HEK293 (cell line): ENCODE measurements around the gene DDX47.

Experiments
- CTCF ChIA-PET: fragments of 350-600 bp; formaldehyde crosslinking; extraction: SDS; loops from one replicate; lab custom pipeline; 2021; ENCODE audit warnings: antibody characterized with exemption; lab: Yijun Ruan, JAX
- POLR2A ChIA-PET: fragments of 300-600 bp; formaldehyde crosslinking; extraction: SDS; loops from one replicate; lab custom pipeline; 2020; ENCODE audit warnings: antibody characterized with exemption, inconsistent platforms; lab: Yijun Ruan, JAX
- H3K27ac ChIP-seq: fragments of 200-500 bp; sonication (Bioruptor generic); 2 replicates; pipeline ENCODE4 v1.5.1; 2014; ENCODE audit warnings: low read depth, low read length, control low read depth, inconsistent platforms; ENCODE audit errors: extremely low read depth
- H3K36me3 ChIP-seq, 2 experiments: fragments of 200-500 bp in 1 of 2; sonication (Bioruptor generic) in 1 of 2; 1 replicate in 1 of 2; 2 replicates in 1 of 2; pipeline ENCODE4 v1.5.1; 2014 to 2017; ENCODE audit warnings: inconsistent platforms in 2 of 2, low read length in 2 of 2; ENCODE audit not compliant: control insufficient read depth in 2 of 2, insufficient read depth in 1 of 2
- H3K4me1 ChIP-seq: fragments of 200-500 bp; sonication (Bioruptor generic); 2 replicates; pipeline ENCODE4 v1.5.1; 2014; ENCODE audit warnings: mild to moderate bottlenecking, low read length, inconsistent platforms; ENCODE audit not compliant: control insufficient read depth, insufficient read depth
- H3K4me3 ChIP-seq: 2 replicates; pipeline ENCODE4 v1.5.1; 2011; ENCODE audit warnings: low read depth, mild to moderate bottlenecking, control low read depth, low read length, moderate library complexity
- H3K9me3 ChIP-seq: fragments of 200-500 bp; sonication (Bioruptor generic); 2 replicates; pipeline ENCODE4 v1.5.1; 2014; ENCODE audit warnings: low read depth, low read length, inconsistent platforms; ENCODE audit not compliant: control insufficient read depth, insufficient read depth
- HOXC10 ChIP-seq: sonication (generic); formaldehyde crosslinking; IDR thresholded peaks from 2 replicates; pipeline ENCODE4 v1.8.1; 2023; ENCODE audit warnings: mild to moderate bottlenecking, missing genetic modification reagents
- IKZF3 ChIP-seq: fragments of 450-650 bp; IDR thresholded peaks from 2 replicates; pipeline ENCODE4 v1.5.0; 2018; ENCODE audit warnings: missing biosample characterization, mild to moderate bottlenecking, missing genetic modification characterization, moderate library complexity
- KLF7 ChIP-seq: fragments of 450-650 bp; formaldehyde crosslinking; IDR thresholded peaks from 2 replicates; pipeline ENCODE4 v1.5.1; 2016; ENCODE audit warnings: missing biosample characterization, missing genetic modification characterization, borderline replicate concordance
- KLF9 ChIP-seq: fragments of 450-650 bp; formaldehyde crosslinking; IDR thresholded peaks from 2 replicates; pipeline ENCODE4 v1.5.1; 2016; ENCODE audit warnings: missing biosample characterization, missing genetic modification characterization, low read depth
- TRIM28 ChIP-seq: IDR thresholded peaks from 2 replicates; pipeline ENCODE4 v1.6.1; 2011; ENCODE audit warnings: low read length, control low read depth, borderline replicate concordance
- YY1 ChIP-seq: fragments of 450-650 bp; formaldehyde crosslinking; IDR thresholded peaks from 2 replicates; pipeline ENCODE4 v1.5.1; 2018; ENCODE audit warnings: missing biosample characterization, missing genetic modification characterization
- ZBTB17 ChIP-seq: fragments of 450-650 bp; formaldehyde crosslinking; IDR thresholded peaks from 2 replicates; pipeline ENCODE4 v1.5.1; 2016; ENCODE audit warnings: missing biosample characterization, missing genetic modification characterization
- ZFP41 ChIP-seq: fragments of 450-650 bp; formaldehyde crosslinking; IDR thresholded peaks from 2 replicates; pipeline ENCODE4 v1.5.1; 2016; ENCODE audit warnings: missing biosample characterization, missing genetic modification characterization, borderline replicate concordance
- ZNF112 ChIP-seq: fragments of 450-650 bp; formaldehyde crosslinking; IDR thresholded peaks from 2 replicates; pipeline ENCODE4 v1.5.0; 2017; ENCODE audit warnings: missing biosample characterization, missing genetic modification characterization
- ZNF114 ChIP-seq: fragments of 450-650 bp; formaldehyde crosslinking; IDR thresholded peaks from 2 replicates; pipeline ENCODE4 v1.5.0; 2017; ENCODE audit warnings: missing biosample characterization, missing genetic modification characterization
- ZNF221 ChIP-seq: fragments of 450-650 bp; formaldehyde crosslinking; IDR thresholded peaks from 2 replicates; pipeline ENCODE4 v1.5.1; 2017; ENCODE audit warnings: missing biosample characterization, missing genetic modification characterization, borderline replicate concordance
- ZNF366 ChIP-seq: fragments of 450-650 bp; formaldehyde crosslinking; conservative IDR thresholded peaks from 2 replicates; pipeline ENCODE4 v1.5.1; 2016; ENCODE audit warnings: missing biosample characterization, missing genetic modification characterization
- ZNF391 ChIP-seq: fragments of 450-650 bp; formaldehyde crosslinking; IDR thresholded peaks from 2 replicates; pipeline ENCODE4 v1.5.1; 2016; ENCODE audit warnings: low read depth, missing biosample characterization, missing genetic modification characterization, borderline replicate concordance
- ZNF510 ChIP-seq: fragments of 450-650 bp; formaldehyde crosslinking; IDR thresholded peaks from 2 replicates; pipeline ENCODE4 v1.5.1; 2018; ENCODE audit warnings: mild to moderate bottlenecking, missing genetic modification characterization, missing biosample characterization; ENCODE audit not compliant: insufficient replicate concordance
- ZNF514 ChIP-seq: fragments of 450-650 bp; formaldehyde crosslinking; IDR thresholded peaks from 2 replicates; pipeline ENCODE4 v1.5.1; 2016; ENCODE audit warnings: missing biosample characterization, missing genetic modification characterization
- ZNF521 ChIP-seq: fragments of 450-650 bp; formaldehyde crosslinking; IDR thresholded peaks from 2 replicates; pipeline ENCODE4 v1.5.1; 2017; ENCODE audit warnings: missing biosample characterization, mild to moderate bottlenecking, missing genetic modification characterization
- ZNF600 ChIP-seq: fragments of 450-650 bp; formaldehyde crosslinking; IDR thresholded peaks from 2 replicates; pipeline ENCODE4 v1.5.1; 2016; ENCODE audit warnings: missing biosample characterization, missing genetic modification characterization
- ZNF626 ChIP-seq: fragments of 450-650 bp; sonication (Bioruptor Pico); formaldehyde crosslinking; IDR thresholded peaks from 2 replicates; pipeline ENCODE4 v1.5.1; 2018; ENCODE audit warnings: missing biosample characterization, missing genetic modification characterization, inconsistent platforms
- ZNF629 ChIP-seq: fragments of 450-650 bp; formaldehyde crosslinking; IDR thresholded peaks from 2 replicates; pipeline ENCODE4 v1.5.1; 2017; ENCODE audit warnings: missing biosample characterization, missing genetic modification characterization
- ZNF654 ChIP-seq: fragments of 450-650 bp; formaldehyde crosslinking; IDR thresholded peaks from 2 replicates; pipeline ENCODE4 v1.5.1; 2016; ENCODE audit warnings: low read depth, missing biosample characterization, missing genetic modification characterization
- ZNF776 ChIP-seq: fragments of 450-650 bp; formaldehyde crosslinking; IDR thresholded peaks from 2 replicates; pipeline ENCODE4 v1.5.0; 2017; ENCODE audit warnings: missing biosample characterization, missing genetic modification characterization, borderline replicate concordance
- ZNF791 ChIP-seq: fragments of 450-650 bp; formaldehyde crosslinking; IDR thresholded peaks from 2 replicates; pipeline ENCODE4 v1.5.1; 2016; ENCODE audit warnings: missing biosample characterization, missing genetic modification characterization
- ZSCAN23 ChIP-seq: fragments of 450-650 bp; formaldehyde crosslinking; IDR thresholded peaks from 2 replicates; pipeline ENCODE4 v1.5.1; 2016; ENCODE audit warnings: missing biosample characterization, missing genetic modification characterization
- TF ChIP-seq, protein P1 (sequence below): fragments of 450-650 bp; formaldehyde crosslinking; IDR thresholded peaks from 2 replicates; pipeline ENCODE4 v1.5.1; 2017; ENCODE audit warnings: missing biosample characterization, missing genetic modification characterization
- TF ChIP-seq, protein P2 (sequence below): fragments of 450-650 bp; formaldehyde crosslinking; IDR thresholded peaks from 2 replicates; pipeline ENCODE4 v1.5.1; 2016; ENCODE audit warnings: missing biosample characterization, missing genetic modification characterization
- TF ChIP-seq, protein P3 (sequence below): fragments of 450-650 bp; formaldehyde crosslinking; optimal IDR thresholded peaks from 2 replicates; pipeline ENCODE3; 2016; ENCODE audit warnings: missing biosample characterization, mild to moderate bottlenecking, missing genetic modification characterization
- TF ChIP-seq, protein P4 (sequence below): fragments of 450-650 bp; formaldehyde crosslinking; IDR thresholded peaks from 2 replicates; pipeline ENCODE4 v1.5.1; 2016; ENCODE audit warnings: missing biosample characterization, missing genetic modification characterization
- TF ChIP-seq, protein P5 (sequence below): sonication (generic); formaldehyde crosslinking; IDR thresholded peaks from 2 replicates; pipeline ENCODE4 v1.8.1; 2022; ENCODE audit warnings: mild to moderate bottlenecking, moderate library complexity, missing genetic modification reagents

DDX47 gene

DNA sequence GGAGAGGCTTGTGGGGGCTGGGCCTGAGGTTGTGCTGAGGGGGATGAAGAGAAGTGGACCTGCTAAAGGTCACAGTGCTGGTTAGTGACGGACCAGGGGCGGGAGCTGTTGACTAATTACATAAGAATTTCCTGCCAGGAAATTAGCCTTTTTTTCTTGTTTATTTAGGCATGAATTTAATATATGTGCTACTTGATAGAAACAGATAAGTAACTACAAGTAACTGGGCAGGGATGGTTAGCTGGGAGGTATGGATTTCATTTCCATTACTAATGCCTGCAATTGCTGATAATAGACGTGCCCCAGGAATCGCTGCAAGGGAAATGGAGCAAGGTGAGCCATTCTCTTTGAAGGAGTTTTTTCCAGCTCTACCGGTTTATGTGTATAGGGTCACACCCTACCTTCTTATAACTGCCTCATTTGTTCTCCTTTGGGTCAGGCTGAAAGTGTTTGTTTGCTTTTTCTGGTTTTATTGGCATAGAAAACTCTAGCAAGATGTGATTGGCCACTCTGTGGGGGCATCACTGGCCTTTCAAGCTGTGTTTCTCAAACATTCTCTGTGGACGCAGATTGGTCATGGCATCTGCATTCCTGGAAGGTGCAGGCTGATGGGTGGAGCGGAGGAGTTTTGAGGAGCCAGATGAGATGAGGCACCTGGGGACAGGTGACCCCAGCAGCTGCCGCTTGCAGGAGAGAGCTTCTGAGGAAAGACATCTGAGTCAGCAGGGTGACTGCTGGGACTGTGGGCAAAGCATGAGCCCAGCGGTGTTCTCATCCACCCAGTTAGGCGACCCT is 59.2 kb downstream of the DDX47 start (continued):
- TF ChIP-seq ZBTB17 (tag by site-specific recombination) (peak; percentile 68), ZNF366 (tag by site-specific recombination) (peak; percentile 75), ZNF654 (tag by site-specific recombination) (no peak), ZNF112 (no peak), KLF7 (tag by site-specific recombination) (peak; percentile 11; the same call in 1 of the 2 replicates), HOXC10 (no peak), KLF9 (tag by site-specific recombination) (no peak), YY1 (no peak), ZNF626 (tag by site-specific recombination) (no peak), TRIM28 (peak; percentile 38; the same call in 1 of the 2 replicates), ZNF510 (no peak), ZNF776 (tag by site-specific recombination) (no peak)
- TF ChIP-seq, protein P1, sequence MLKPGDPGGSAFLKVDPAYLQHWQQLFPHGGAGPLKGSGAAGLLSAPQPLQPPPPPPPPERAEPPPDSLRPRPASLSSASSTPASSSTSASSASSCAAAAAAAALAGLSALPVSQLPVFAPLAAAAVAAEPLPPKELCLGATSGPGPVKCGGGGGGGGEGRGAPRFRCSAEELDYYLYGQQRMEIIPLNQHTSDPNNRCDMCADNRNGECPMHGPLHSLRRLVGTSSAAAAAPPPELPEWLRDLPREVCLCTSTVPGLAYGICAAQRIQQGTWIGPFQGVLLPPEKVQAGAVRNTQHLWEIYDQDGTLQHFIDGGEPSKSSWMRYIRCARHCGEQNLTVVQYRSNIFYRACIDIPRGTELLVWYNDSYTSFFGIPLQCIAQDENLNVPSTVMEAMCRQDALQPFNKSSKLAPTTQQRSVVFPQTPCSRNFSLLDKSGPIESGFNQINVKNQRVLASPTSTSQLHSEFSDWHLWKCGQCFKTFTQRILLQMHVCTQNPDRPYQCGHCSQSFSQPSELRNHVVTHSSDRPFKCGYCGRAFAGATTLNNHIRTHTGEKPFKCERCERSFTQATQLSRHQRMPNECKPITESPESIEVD = peak; percentile 48; the same call in 1 of the 2 replicates
- TF ChIP-seq, protein P2, sequence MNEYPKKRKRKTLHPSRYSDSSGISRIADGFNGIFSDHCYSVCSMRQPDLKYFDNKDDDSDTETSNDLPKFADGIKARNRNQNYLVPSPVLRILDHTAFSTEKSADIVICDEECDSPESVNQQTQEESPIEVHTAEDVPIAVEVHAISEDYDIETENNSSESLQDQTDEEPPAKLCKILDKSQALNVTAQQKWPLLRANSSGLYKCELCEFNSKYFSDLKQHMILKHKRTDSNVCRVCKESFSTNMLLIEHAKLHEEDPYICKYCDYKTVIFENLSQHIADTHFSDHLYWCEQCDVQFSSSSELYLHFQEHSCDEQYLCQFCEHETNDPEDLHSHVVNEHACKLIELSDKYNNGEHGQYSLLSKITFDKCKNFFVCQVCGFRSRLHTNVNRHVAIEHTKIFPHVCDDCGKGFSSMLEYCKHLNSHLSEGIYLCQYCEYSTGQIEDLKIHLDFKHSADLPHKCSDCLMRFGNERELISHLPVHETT = 0 out of 2 replicates have a peak, but pooled peaks have one; percentile 19
- TF ChIP-seq, protein P3, sequence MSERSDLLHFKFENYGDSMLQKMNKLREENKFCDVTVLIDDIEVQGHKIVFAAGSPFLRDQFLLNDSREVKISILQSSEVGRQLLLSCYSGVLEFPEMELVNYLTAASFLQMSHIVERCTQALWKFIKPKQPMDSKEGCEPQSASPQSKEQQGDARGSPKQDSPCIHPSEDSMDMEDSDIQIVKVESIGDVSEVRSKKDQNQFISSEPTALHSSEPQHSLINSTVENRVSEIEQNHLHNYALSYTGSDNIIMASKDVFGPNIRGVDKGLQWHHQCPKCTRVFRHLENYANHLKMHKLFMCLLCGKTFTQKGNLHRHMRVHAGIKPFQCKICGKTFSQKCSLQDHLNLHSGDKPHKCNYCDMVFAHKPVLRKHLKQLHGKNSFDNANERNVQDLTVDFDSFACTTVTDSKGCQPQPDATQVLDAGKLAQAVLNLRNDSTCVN (tag by site-specific recombination) = no peak
- TF ChIP-seq, protein P4, sequence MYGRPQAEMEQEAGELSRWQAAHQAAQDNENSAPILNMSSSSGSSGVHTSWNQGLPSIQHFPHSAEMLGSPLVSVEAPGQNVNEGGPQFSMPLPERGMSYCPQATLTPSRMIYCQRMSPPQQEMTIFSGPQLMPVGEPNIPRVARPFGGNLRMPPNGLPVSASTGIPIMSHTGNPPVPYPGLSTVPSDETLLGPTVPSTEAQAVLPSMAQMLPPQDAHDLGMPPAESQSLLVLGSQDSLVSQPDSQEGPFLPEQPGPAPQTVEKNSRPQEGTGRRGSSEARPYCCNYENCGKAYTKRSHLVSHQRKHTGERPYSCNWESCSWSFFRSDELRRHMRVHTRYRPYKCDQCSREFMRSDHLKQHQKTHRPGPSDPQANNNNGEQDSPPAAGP = peak; percentile 71; the same call in 1 of the 2 replicates
- TF ChIP-seq, all 188 proteins: peak for 15

DNA sequence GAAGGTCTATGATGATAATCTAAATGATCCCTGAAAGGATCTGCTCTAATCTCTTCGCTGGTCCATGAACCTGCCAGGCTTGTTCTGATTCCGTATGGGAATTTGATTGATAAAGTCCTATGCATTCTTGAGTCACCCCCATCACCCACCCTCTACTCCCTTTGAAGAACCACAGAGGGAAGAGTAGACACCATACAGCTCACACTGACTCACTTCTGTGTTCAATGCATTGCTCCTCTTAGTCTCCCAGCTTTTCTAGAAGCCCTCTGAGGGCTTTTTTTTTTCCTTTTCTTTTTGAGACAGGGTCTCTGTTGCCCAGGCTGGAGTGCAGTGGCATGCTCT is 59.8 kb downstream of the DDX47 start:
- H3K9me3 ChIP-seq = no peaks in the 10 kb centered on the region
- ChIA-PET POLR2A (interaction anchor here (0.8 to 3.3 kb wide), 5 partner anchors 11 to 53 kb away, joined by 3 to 24 read pairs (median 5); partner anchors contain the start of gene GPRC5A), CTCF (interaction anchor here (0.7 to 2.3 kb wide), 4 partner anchors 14 to 85 kb away, joined by 4 to 7 read pairs (median 4); partner anchors contain the start of gene GPRC5A)
- H3K4me3 ChIP-seq = no peak overlapping the region
- no peaks in the 10 kb centered on the region for H3K36me3 ChIP-seq
- H3K4me1 ChIP-seq = peaks cover 23% of the 10 kb centered on the region
- no peak overlapping the region for H3K27ac ChIP-seq
- no peak for TF ChIP-seq ZFP41 (tag by site-specific recombination)
- TF ChIP-seq ZNF514 (tag by site-specific recombination) = no peak
- TF ChIP-seq ZNF221 = no peak
- TF ChIP-seq IKZF3 (tag by site-specific recombination) = no peak
- no peak for TF ChIP-seq ZNF629 (tag by site-specific recombination)
- TF ChIP-seq ZNF521 (tag by site-specific recombination) = no peak
- no peak for TF ChIP-seq ZNF114 (tag by site-specific recombination)
- TF ChIP-seq HOXC10 = no peak
- TF ChIP-seq, protein P5, sequence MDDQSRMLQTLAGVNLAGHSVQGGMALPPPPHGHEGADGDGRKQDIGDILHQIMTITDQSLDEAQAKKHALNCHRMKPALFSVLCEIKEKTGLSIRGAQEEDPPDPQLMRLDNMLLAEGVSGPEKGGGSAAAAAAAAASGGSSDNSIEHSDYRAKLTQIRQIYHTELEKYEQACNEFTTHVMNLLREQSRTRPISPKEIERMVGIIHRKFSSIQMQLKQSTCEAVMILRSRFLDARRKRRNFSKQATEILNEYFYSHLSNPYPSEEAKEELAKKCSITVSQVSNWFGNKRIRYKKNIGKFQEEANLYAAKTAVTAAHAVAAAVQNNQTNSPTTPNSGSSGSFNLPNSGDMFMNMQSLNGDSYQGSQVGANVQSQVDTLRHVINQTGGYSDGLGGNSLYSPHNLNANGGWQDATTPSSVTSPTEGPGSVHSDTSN (CRISPR knock-in tag) = no peak
- TF ChIP-seq ZSCAN23 (tag by site-specific recombination) = no peak
- no peak for TF ChIP-seq ZNF791
- TF ChIP-seq ZNF391 = no peak
- no peak for TF ChIP-seq ZNF600 (tag by site-specific recombination)
